ENCODE data around the gene FKBP11. TPM values are rescaled to one million over a fixed set of nuclear protein-coding genes. Genes with fewer than 3 reads are reported as not detected.
"Not testable (repeated sequence)": the region's sequence is repeated elsewhere in the genome, so short reads cannot be mapped to it uniquely, and the experiment has no call there.

FKBP11 gene
- total and polyA plus RNA-seq, 5 donors from 2014 or later, result 55.6 to 79.7 (median 74.3) TPM

DNA sequence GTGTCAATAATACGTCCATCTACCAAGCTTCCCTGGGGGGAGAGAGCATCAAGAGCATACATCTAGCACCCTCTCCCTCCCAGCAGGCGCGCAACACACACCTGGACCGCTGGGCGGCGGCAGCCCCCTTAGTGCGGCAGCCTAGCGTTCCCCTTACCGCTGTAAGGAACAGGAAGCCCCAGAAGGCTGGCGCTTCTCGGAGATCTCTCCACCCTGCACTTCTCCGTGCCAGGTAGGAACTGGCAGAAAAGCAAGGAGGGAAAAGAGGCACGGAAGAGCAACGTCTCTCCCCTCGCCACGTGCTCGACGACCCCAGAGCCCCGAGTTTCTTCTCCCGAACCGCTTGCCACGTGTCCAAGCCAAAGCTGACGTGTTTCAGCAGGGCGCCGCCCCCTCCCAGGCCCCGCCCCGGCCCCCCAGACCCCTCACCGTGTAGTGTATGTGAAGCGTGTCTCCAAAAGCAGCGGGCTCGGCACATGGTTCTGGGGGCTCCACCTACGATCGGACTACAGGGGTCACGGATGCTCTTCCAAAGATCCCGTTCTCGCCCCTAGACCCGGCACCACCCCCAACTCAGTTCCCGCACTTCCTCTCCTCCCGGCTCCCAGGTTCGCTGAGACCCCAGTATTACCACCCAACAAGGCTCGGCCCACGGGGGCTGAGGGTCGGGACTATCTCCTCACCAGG, 532 bp downstream of the FKBP11 start:
- peaks cover 24% of the 10 kb centered on the region for H3K36me3 Mint-ChIP-seq
- ATAC-seq (ENCODE audit: low read depth in 2 of 2) (peak; percentile 81 to 83), DNase-seq (peak; percentile 62 to 77 (median 77))
- Histone ChIP-seq H3K27me3 (ENCODE audit: control insufficient read depth, insufficient read depth, low read length) (no peaks in the 10 kb centered on the region), H3K4me3 (ENCODE audit: low read depth, low read length) (peak overlapping the region; percentile 84), H3K9me3 (ENCODE audit: control insufficient read depth in 2 of 2, low read length in 2 of 2) (no peaks in the 10 kb centered on the region), H3K36me3 (ENCODE audit: control insufficient read depth, insufficient read depth, low read length) (peaks cover 20% of the 10 kb centered on the region), H3K27ac (ENCODE audit: insufficient read depth, low read length, poor library complexity, severe bottlenecking) (peak overlapping the region; percentile 85), H3K4me1 (ENCODE audit: control insufficient read depth, insufficient read depth, low read length, poor library complexity, severe bottlenecking) (peaks cover 25% of the 10 kb centered on the region)
- H3K9me3 Mint-ChIP-seq, result no peaks in the 10 kb centered on the region
- H3K27ac Mint-ChIP-seq, result peak overlapping the region; percentile 86 to 98 (median 96)
- H3K4me1 Mint-ChIP-seq, result peaks cover 0 to 60% (median 33%) of the 10 kb centered on the region in 4 donors
- peak overlapping the region; percentile 96 to 99 (median 98) for H3K4me3 Mint-ChIP-seq
- no peaks in the 10 kb centered on the region for H3K27me3 Mint-ChIP-seq

DNA sequence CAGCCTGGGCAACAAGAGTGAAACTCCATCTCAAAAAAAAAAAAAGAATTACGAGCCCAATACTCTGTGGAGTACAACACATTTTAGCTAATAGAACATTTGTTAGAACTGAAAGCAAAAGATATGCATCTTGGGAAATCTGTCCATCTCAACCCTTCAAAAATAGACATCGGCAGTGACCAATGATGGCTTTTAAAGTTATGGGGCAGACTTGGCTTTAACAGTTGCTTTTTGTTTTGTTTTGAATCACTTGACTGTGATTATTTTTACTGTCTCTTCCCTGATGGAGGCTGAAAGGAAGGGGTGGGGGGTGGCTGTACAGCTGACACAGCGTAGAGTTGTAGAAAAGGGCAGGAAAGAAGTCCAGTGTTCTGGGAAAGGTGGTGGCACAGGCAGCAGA, 2.2 kb downstream of the FKBP11 start:
- Mint-ChIP-seq H3K27ac (peak overlapping the region in 2 of 3 donors; percentile 52 to 98), H3K27me3 (no peaks in the 10 kb centered on the region), H3K9me3 (no peaks in the 10 kb centered on the region), H3K4me3 (peak overlapping the region in 3 of 4 donors; percentile 3 to 99 (median 61)), H3K36me3 (peaks cover 24% of the 10 kb centered on the region), H3K4me1 (peaks cover 6 to 72% (median 38%) of the 10 kb centered on the region in 4 donors)
- Histone ChIP-seq H3K4me1 (ENCODE audit: control insufficient read depth, insufficient read depth, low read length, poor library complexity, severe bottlenecking) (peaks cover 41% of the 10 kb centered on the region), H3K36me3 (ENCODE audit: control insufficient read depth, insufficient read depth, low read length) (peaks cover 20% of the 10 kb centered on the region), H3K4me3 (ENCODE audit: low read depth, low read length) (no peak overlapping the region), H3K27ac (ENCODE audit: insufficient read depth, low read length, poor library complexity, severe bottlenecking) (no peak overlapping the region), H3K27me3 (ENCODE audit: control insufficient read depth, insufficient read depth, low read length) (no peaks in the 10 kb centered on the region), H3K9me3 (ENCODE audit: control insufficient read depth in 2 of 2, low read length in 2 of 2) (no peaks in the 10 kb centered on the region)
- DNase-seq, result no peak
- no peak for ATAC-seq (ENCODE audit: low read depth in 2 of 2)

DNA sequence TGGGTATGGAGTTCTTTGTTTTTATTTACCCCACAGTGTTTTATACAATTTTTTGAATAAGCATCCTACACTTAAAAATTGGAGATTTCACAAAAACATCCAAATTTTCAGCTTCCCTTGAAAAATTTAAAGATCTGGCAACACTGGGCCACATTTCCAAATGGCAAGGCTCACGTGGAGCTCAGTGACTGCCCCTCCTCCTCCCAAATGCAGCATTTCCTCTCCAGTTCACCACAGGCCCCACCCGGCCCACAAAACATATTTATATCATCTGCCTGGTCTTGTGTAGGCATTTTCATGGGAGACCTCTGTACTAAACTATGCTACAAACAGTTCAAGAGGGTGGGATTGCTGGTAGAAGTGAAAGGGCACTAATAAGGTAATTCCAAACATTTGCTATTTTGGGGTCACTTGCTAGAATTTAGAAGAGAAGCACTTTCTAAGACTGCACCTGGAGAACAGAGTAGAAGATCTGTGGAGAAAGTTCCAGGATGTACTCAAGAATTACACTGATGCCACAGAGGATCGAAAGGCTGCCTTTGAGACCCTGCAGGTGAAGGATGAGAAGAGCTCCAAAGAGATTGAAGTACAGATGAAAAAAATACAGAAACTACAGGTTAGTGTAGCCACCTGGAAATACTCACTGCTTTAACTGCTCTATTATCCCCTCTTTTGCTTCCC, 7.3 kb downstream of the FKBP11 start:
- DNase-seq, result peak in 2 of 3 donors; percentile 54 to 79
- Histone ChIP-seq H3K4me1 (ENCODE audit: control insufficient read depth, insufficient read depth, low read length, poor library complexity, severe bottlenecking) (peaks cover 43% of the 10 kb centered on the region), H3K27ac (ENCODE audit: insufficient read depth, low read length, poor library complexity, severe bottlenecking) (peak overlapping the region; percentile 47), H3K9me3 (ENCODE audit: control insufficient read depth in 2 of 2, low read length in 2 of 2) (no peaks in the 10 kb centered on the region), H3K36me3 (ENCODE audit: control insufficient read depth, insufficient read depth, low read length) (peaks cover 18% of the 10 kb centered on the region), H3K27me3 (ENCODE audit: control insufficient read depth, insufficient read depth, low read length) (no peaks in the 10 kb centered on the region), H3K4me3 (ENCODE audit: low read depth, low read length) (peak overlapping the region; percentile 97)
- Mint-ChIP-seq H3K4me3 (peak overlapping the region; percentile 87 to 94 (median 88)), H3K27me3 (no peaks in the 10 kb centered on the region), H3K4me1 (peaks cover 11 to 54% (median 36%) of the 10 kb centered on the region in 4 donors), H3K9me3 (no peaks in the 10 kb centered on the region), H3K36me3 (peaks cover 20% of the 10 kb centered on the region), H3K27ac (peak overlapping the region; percentile 89 to 97 (median 92))
- peak; percentile 77 to 90 for ATAC-seq (ENCODE audit: low read depth in 2 of 2)

DNA sequence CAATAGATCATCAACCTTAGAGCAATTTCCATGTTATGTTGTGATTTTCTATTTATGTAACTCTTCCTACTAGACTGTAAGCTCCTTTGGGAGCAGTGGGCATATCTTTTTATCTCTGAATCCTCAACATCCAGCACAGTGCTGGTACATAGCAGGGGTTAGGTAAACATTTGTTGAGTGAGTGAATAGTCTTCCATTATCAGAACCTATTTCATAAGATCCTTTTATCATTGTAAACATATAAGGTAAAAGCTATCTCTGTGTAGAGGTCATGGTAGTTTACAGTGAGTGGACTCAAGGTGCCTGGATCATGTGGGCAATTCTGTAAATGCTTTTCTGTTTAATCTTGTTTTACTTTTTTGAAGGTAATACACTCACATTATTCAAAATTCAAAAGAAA, 15.1 kb downstream of the FKBP11 start:
- Mint-ChIP-seq H3K9me3 (no peaks in the 10 kb centered on the region), H3K36me3 (peaks cover 3% of the 10 kb centered on the region), H3K4me3 (peak overlapping the region in 1 of 4 donors; percentile 39), H3K27me3 (no peaks in the 10 kb centered on the region), H3K27ac (no peak overlapping the region), H3K4me1 (no peaks in the 10 kb centered on the region)
- Histone ChIP-seq H3K4me1 (ENCODE audit: control insufficient read depth, insufficient read depth, low read length, poor library complexity, severe bottlenecking) (no peaks in the 10 kb centered on the region), H3K27me3 (ENCODE audit: control insufficient read depth, insufficient read depth, low read length) (no peaks in the 10 kb centered on the region), H3K27ac (ENCODE audit: insufficient read depth, low read length, poor library complexity, severe bottlenecking) (no peak overlapping the region), H3K9me3 (ENCODE audit: control insufficient read depth in 2 of 2, low read length in 2 of 2) (no peaks in the 10 kb centered on the region), H3K36me3 (ENCODE audit: control insufficient read depth, insufficient read depth, low read length) (no peaks in the 10 kb centered on the region), H3K4me3 (ENCODE audit: low read depth, low read length) (no peak overlapping the region)
- ATAC-seq (ENCODE audit: low read depth in 2 of 2) (no peak), DNase-seq (no peak)

DNA sequence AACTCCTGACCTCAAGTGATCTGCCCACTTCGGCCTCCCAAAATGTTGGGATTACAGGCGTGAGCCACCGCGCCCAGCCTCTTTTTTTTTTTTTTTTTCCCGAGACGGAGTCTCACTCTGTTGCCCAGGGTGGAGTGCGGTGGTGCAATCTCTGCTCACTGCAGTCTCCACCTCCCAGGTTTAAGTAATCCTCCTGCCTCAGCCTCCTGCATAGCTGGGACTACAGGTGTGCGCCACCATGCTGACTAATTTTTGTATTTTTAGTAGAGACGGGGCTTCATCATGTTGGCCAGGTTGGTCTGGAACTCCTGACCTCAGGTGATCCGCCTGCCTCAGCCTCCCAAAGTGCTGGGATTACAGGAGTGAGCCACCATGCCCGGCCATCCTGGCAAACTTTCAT, 15.6 kb downstream of the FKBP11 start:
- H3K4me1 ChIP-seq (ENCODE audit: control insufficient read depth, insufficient read depth, low read length, poor library complexity, severe bottlenecking); H3K4me1 Mint-ChIP-seq; H3K27ac ChIP-seq (ENCODE audit: insufficient read depth, low read length, poor library complexity, severe bottlenecking); DNase-seq; H3K27ac Mint-ChIP-seq; H3K4me3 ChIP-seq (ENCODE audit: low read depth, low read length); ATAC-seq (ENCODE audit: low read depth in 2 of 2); H3K27me3 ChIP-seq (ENCODE audit: control insufficient read depth, insufficient read depth, low read length); H3K36me3 Mint-ChIP-seq; H3K9me3 ChIP-seq (ENCODE audit: control insufficient read depth in 2 of 2, low read length in 2 of 2); H3K9me3 Mint-ChIP-seq; H3K36me3 ChIP-seq (ENCODE audit: control insufficient read depth, insufficient read depth, low read length); H3K27me3 Mint-ChIP-seq: not testable (repeated sequence)
- peak overlapping the region in 1 of 4 donors; percentile 39 for H3K4me3 Mint-ChIP-seq

DNA sequence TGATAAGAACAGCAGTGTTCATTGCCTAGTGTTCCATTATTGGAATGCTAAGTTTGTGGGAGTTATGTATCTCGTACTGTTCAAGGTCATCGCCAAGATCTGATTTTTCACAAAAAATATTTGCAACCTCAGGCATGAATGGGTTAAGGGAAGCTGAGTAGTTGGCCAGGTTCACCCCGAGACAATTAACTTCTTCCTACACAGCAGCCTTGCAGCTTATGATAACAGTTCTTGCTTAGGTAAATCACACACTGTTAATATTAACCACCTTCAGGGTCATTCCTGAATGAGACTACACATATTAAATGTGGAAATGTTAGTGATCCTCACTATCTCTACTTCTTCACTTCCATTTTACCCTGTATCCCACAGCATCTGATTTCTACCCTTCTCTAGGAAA, 18.0 kb downstream of the FKBP11 start:
- Histone ChIP-seq H3K27me3 (ENCODE audit: control insufficient read depth, insufficient read depth, low read length) (no peaks in the 10 kb centered on the region), H3K4me1 (ENCODE audit: control insufficient read depth, insufficient read depth, low read length, poor library complexity, severe bottlenecking) (peaks cover 10% of the 10 kb centered on the region), H3K4me3 (ENCODE audit: low read depth, low read length) (no peak overlapping the region), H3K36me3 (ENCODE audit: control insufficient read depth, insufficient read depth, low read length) (no peaks in the 10 kb centered on the region), H3K9me3 (ENCODE audit: control insufficient read depth in 2 of 2, low read length in 2 of 2) (no peaks in the 10 kb centered on the region), H3K27ac (ENCODE audit: insufficient read depth, low read length, poor library complexity, severe bottlenecking) (no peak overlapping the region)
- peaks cover 0 to 1% (median 0%) of the 10 kb centered on the region in 7 donors for H3K9me3 Mint-ChIP-seq
- peaks cover 3% of the 10 kb centered on the region for H3K36me3 Mint-ChIP-seq
- H3K4me1 Mint-ChIP-seq, result peaks cover 0 to 15% (median 5%) of the 10 kb centered on the region in 4 donors
- peaks cover 11% of the 10 kb centered on the region for H3K27me3 Mint-ChIP-seq
- peak overlapping the region in 1 of 3 donors; percentile 56 for H3K27ac Mint-ChIP-seq
- no peak overlapping the region for H3K4me3 Mint-ChIP-seq
- DNase-seq (no peak), ATAC-seq (ENCODE audit: low read depth in 2 of 2) (no peak)

DNA sequence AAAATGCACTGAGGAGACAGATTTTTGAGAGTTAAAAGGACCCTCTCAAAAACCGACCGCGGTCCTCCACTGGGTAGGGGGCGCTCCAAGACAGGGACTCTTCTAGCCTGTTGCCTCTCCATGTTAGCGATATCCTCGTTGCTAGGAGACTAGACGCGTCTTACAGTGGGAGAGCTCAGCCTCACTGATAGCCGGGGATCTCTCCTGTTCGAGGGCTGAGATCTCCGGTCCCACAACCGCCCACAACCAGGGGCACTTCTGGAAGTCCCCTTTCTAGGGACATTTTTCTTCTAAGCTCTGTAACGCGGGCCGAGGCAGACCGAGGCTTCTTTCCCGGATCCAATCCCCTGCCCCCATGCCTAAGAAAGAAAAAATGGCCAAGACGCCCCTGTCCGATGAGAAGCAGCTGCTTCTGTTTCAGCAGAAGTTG, 21.3 kb downstream of the FKBP11 start:
- H3K27me3 ChIP-seq (ENCODE audit: control insufficient read depth, insufficient read depth, low read length), result no peaks in the 10 kb centered on the region
- peaks cover 20% of the 10 kb centered on the region for H3K27me3 Mint-ChIP-seq
- no peaks in the 10 kb centered on the region for H3K36me3 Mint-ChIP-seq
- ATAC-seq (ENCODE audit: low read depth in 2 of 2) (peak; percentile 98), DNase-seq (peak; percentile 71 to 86 (median 83))
- peak overlapping the region in 2 of 3 donors; percentile 36 to 80 for H3K27ac Mint-ChIP-seq
- peak overlapping the region in 3 of 4 donors; percentile 78 to 85 (median 80) for H3K4me3 Mint-ChIP-seq
- H3K9me3 ChIP-seq (ENCODE audit: control insufficient read depth in 2 of 2, low read length in 2 of 2), result no peaks in the 10 kb centered on the region
- peak overlapping the region; percentile 37 for H3K4me3 ChIP-seq (ENCODE audit: low read depth, low read length)
- H3K4me1 Mint-ChIP-seq, result peaks cover 0 to 15% (median 5%) of the 10 kb centered on the region in 4 donors
- H3K36me3 ChIP-seq (ENCODE audit: control insufficient read depth, insufficient read depth, low read length), result no peaks in the 10 kb centered on the region
- peaks cover 10% of the 10 kb centered on the region for H3K4me1 ChIP-seq (ENCODE audit: control insufficient read depth, insufficient read depth, low read length, poor library complexity, severe bottlenecking)
- peaks cover 0 to 1% (median 0%) of the 10 kb centered on the region in 7 donors for H3K9me3 Mint-ChIP-seq
- H3K27ac ChIP-seq (ENCODE audit: insufficient read depth, low read length, poor library complexity, severe bottlenecking), result no peak overlapping the region
